ENCODE data around the gene CENPC.
"Not testable (repeated sequence)": the region's sequence is repeated elsewhere in the genome, so short reads cannot be mapped to it uniquely, and the experiment has no call there.

Gene CENPC

GRCh38 chr4:67549123-67549522 lies 3.8 kb upstream of the CENPC start:
- peak; percentile 11 to 45 for DNase-seq

- DNase-seq = no peak
Observed at GRCh38 chr4:67546971-67547370, 1.7 kb upstream of the CENPC start.

- peak; percentile 4 to 26 for DNase-seq
Observed at GRCh38 chr4:67546004-67546356, 677 bp upstream of the CENPC start.

GRCh38 chr4:67542076-67542475 lies 3.2 kb downstream of the CENPC start:
- DNase-seq = no peak

GRCh38 chr4:67539830-67540229 lies 5.5 kb downstream of the CENPC start:
- DNase-seq = peak in 1 of 2 experiments; percentile 3

- no peak for DNase-seq
Observed at GRCh38 chr4:67535280-67535840, 9.9 kb downstream of the CENPC start.

- DNase-seq = no peak
Observed at GRCh38 chr4:67533112-67533511, 12.2 kb downstream of the CENPC start.

GRCh38 chr4:67532397-67532796 lies 12.9 kb downstream of the CENPC start:
- not testable (repeated sequence) for DNase-seq

GRCh38 chr4:67531379-67531962 lies 13.8 kb downstream of the CENPC start:
- DNase-seq = peak; percentile 34 to 46

- not testable (repeated sequence) for DNase-seq
Observed at GRCh38 chr4:67524140-67524539, 21.2 kb downstream of the CENPC start.

- DNase-seq = no peak
Observed at GRCh38 chr4:67522851-67523671, 22.2 kb downstream of the CENPC start.

GRCh38 chr4:67522230-67522629 lies 23.1 kb downstream of the CENPC start:
- no peak for DNase-seq

- DNase-seq = no peak
Observed at GRCh38 chr4:67521506-67521905, 23.8 kb downstream of the CENPC start.

GRCh38 chr4:67520141-67520540 lies 25.2 kb downstream of the CENPC start:
- no peak for DNase-seq

GRCh38 chr4:67512501-67512900 lies 32.8 kb downstream of the CENPC start:
- DNase-seq = no peak

GRCh38 chr4:67500373-67500772 lies 44.9 kb downstream of the CENPC start:
- no peak for DNase-seq

- DNase-seq = no peak
Observed at GRCh38 chr4:67499799-67500198, 45.5 kb downstream of the CENPC start.

- no peak for DNase-seq
Observed at GRCh38 chr4:67483868-67484602, 61.3 kb downstream of the CENPC start.

GRCh38 chr4:67480810-67481209 lies 64.5 kb downstream of the CENPC start:
- no peak for DNase-seq

- DNase-seq = no peak
Observed at GRCh38 chr4:67475155-67475554, 70.1 kb downstream of the CENPC start.

- DNase-seq = no peak
Observed at GRCh38 chr4:67470871-67471270, 74.4 kb downstream of the CENPC start.

- no peak for DNase-seq
Observed at GRCh38 chr4:67468830-67469229, 76.5 kb downstream of the CENPC start.

GRCh38 chr4:67466751-67467150 lies 78.6 kb downstream of the CENPC start:
- no peak for DNase-seq

- no peak for DNase-seq
Observed at GRCh38 chr4:67465763-67466052, 79.6 kb downstream of the CENPC start.

Measured in NCI-H526 (cell line).